GM20000 (cell line): ENCODE data around the gene KAZN.
"Not testable (repeated sequence)": the region's sequence is repeated elsewhere in the genome, so short reads cannot be mapped to it uniquely, and the experiment has no call there.

ENCODE experiments used
- DNase-seq: peaks from one replicate; pipeline ENCODE4 v3.0.0; 2012; ENCODE audit warnings: low spot score
- TF ChIP-seq, protein P1 (sequence below): IDR thresholded peaks from 2 replicates; pipeline ENCODE4 v1.5.1; 2012; ENCODE audit warnings: mild to moderate bottlenecking, control low read depth; ENCODE audit errors: extremely low read depth, missing control alignments

Gene KAZN

DNA sequence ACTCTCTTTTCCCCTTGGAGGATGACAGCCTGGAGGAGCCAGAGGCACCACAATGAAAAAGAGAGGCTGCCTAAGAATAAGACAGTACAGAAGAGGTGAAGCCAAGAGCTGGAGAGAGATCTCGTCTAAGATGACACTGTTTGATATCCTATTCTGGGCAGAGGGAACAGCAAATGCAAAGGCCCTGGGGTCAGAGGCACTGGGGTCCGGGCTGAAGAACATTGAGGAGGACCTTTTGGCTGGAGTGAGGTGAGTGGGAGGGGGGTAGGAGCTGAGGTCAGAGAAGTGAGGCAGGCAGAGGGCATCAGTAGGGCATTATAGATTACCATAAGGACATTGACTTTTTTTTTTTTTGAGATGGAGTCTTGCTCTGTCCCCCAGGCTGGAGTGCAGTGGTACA is 535.8 kb downstream of the KAZN start:
- TF ChIP-seq, protein P1, sequence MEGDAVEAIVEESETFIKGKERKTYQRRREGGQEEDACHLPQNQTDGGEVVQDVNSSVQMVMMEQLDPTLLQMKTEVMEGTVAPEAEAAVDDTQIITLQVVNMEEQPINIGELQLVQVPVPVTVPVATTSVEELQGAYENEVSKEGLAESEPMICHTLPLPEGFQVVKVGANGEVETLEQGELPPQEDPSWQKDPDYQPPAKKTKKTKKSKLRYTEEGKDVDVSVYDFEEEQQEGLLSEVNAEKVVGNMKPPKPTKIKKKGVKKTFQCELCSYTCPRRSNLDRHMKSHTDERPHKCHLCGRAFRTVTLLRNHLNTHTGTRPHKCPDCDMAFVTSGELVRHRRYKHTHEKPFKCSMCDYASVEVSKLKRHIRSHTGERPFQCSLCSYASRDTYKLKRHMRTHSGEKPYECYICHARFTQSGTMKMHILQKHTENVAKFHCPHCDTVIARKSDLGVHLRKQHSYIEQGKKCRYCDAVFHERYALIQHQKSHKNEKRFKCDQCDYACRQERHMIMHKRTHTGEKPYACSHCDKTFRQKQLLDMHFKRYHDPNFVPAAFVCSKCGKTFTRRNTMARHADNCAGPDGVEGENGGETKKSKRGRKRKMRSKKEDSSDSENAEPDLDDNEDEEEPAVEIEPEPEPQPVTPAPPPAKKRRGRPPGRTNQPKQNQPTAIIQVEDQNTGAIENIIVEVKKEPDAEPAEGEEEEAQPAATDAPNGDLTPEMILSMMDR = no peak
- no peak for DNase-seq

DNA sequence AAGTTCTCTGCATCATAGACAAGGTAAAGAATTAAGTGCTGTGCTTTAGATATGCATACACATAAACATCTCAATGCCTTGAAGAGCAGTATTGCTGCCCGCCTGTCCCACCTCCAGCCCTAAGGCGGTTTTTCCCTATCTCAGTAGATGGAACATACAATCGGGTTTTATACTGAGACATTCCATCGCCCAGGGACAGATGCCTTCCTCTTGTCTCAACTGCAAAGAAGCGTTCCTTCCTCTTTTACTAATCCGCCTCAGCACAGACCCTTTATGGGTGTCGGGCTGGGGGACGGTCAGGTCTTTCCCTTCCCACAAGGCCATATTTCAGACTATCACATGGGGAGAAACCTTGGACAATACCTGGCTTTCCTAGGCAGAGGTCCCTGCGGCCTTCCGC is 537.1 kb downstream of the KAZN start:
- not testable (repeated sequence) for DNase-seq

DNA sequence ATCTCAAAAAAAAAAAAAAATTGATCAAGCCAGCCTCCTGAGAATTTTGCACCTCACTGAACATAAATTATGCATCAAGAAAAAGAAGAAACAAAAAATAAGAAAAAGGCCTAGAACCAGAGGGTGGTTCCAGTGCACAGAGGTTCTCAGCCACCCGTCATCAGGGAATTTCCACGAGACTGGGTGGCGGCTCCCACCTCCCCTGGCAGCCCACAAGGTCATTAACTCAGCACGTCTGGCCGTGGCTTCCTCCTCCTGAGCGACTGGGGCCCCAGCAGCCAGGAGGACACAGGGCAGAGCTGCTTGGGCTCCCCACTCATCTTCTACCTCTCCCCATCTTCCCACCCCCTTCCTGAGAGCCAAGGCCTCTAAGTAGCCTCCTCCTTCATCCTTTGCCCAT is 539.3 kb downstream of the KAZN start:
- TF ChIP-seq, protein P1 = no peak
- no peak for DNase-seq

DNA sequence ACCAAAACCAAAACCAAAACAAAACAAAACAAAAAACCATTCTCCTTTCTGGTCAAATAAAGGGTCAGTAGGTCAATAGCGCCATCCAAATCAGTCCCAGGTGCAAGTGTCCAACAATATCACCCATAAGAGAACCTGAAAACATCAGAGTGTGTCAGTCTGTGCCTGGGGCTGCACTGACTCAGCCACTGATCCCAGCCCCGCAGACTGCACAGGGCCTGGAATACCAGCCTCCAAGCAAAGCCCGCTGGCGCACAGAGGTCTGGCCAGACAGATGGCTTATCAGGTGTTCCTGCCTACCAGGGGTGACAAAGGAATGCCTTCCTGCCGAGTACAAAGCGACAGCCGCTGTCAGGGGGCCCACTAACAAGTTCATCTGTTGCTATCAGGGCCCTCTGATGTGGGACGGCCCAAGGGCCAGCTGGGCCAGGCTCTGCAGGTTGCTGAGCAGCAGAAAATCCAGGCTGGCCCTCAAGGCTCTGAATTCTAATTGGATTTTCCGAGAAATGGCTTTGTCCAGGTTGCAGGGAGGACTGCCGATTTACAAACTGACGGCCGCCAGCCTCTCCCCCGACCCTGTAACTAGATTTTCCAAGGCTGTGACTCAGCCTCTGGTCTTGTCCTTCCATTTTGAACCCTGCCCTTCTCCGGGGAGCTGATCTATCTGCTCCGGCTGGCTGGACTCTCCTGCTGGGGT is 541.3 kb downstream of the KAZN start:
- DNase-seq = no peak
- TF ChIP-seq, protein P1 = no peak

DNA sequence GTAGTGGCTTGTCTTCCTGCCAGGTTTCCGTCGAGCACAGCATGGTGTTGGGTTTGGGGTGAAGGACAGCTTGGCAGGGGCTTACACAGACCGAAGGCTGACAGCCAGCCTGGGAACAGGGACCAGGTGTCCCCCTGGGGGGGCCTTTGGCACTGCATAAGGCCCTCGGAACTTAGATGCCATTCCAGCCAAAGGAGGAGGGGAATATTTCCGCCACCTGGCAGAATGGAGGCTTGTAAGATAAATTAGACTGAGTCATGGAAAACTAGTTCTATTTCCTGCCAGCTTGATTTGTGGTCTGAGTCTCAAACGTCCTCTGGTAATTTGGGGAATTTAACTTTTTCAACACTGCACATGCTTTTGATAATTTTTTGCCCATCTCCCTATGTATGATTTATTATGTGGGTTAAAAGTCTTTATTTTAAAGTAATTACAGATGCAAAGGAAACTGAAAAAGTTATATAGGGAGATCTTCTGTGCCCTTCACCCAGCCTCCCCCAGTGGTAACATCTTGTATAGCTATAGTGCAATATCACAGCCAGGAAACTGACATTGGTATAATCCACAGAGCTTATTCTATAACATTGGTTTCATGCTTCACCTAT is 543.6 kb downstream of the KAZN start:
- no peak for DNase-seq
- TF ChIP-seq, protein P1 = no peak

DNA sequence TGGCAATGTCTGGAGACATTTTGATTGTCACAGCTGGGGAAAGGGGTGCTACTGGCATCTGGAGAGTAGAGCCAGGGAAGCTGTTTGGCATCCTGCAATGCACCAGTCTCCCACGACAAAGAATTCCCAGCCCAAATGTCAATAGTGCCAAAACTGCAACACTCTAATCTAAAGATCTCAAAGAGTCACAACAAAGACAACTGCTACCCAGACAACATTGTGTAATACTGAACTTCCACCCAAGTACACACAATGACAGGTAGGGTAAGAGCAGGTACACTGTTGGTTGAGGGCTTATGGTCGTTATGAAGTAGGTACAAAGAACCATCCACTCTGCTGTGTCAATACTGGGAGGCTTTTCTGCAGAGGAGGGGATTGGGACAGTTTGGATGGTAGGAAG is 546.8 kb downstream of the KAZN start:
- TF ChIP-seq, protein P1 = no peak
- DNase-seq = no peak

DNA sequence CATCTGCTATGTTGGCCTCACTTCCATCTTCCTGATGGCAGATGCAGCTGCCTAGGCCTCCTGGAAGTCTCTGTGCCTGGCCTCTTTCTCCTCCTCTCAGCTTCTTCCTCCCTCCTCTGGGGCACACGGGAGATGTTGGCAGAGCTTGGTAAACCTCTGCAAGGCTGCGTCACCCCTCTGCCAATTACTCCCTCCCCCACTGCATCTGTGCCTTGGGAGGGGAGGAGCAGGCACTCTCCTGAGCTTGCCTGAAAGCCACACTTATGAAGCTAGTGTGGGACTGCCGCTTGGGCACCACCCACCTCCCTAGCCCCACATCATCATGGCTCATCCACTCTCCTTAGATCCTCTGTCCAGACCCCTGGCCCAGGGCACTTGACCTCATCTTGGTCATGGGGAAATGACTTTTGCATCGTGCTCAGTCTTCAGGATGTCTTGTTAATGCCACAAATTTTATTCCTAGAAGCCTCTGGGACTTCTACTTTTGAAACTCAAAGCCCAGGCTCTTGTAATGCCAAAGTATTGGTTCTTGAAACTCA is 547.7 kb downstream of the KAZN start:
- TF ChIP-seq, protein P1 = no peak
- no peak for DNase-seq
